ENCODE data around the gene ANKRD49.

Gene ANKRD49

GRCh38 chr11:94511932-94512781 is 18.4 kb downstream of the ANKRD49 start, which contains the start of gene C11orf97:
TSS of gene C11orf97 (plus strand) at chr11:94512461. CDS start at chr11:94512529, 68 bp downstream.
- peak; percentile 63 for DNase-seq

- no peak for DNase-seq
Measured at GRCh38 chr11:94513091-94513490, 19.3 kb downstream of the ANKRD49 start.

GRCh38 chr11:94515398-94515797 is 21.6 kb downstream of the ANKRD49 start:
- DNase-seq = no peak

GRCh38 chr11:94516725-94517124 is 22.9 kb downstream of the ANKRD49 start:
- no peak for DNase-seq

- no peak for DNase-seq
Measured at GRCh38 chr11:94518300-94518699, 24.5 kb downstream of the ANKRD49 start.

- DNase-seq = peak; percentile 52
Measured at GRCh38 chr11:94519478-94520084, 25.8 kb downstream of the ANKRD49 start.

GRCh38 chr11:94521684-94522083 is 27.9 kb downstream of the ANKRD49 start:
- DNase-seq = no peak

- DNase-seq = no peak
Measured at GRCh38 chr11:94524341-94524740, 30.6 kb downstream of the ANKRD49 start.

GRCh38 chr11:94525546-94526324 is 32.0 kb downstream of the ANKRD49 start:
- no peak for DNase-seq

- no peak for DNase-seq
Measured at GRCh38 chr11:94526645-94527438, 33.1 kb downstream of the ANKRD49 start.

- DNase-seq = no peak
Measured at GRCh38 chr11:94528551-94528950, 34.8 kb downstream of the ANKRD49 start.

- DNase-seq = no peak
Measured at GRCh38 chr11:94532211-94532610, 38.4 kb downstream of the ANKRD49 start.

GRCh38 chr11:94533206-94533605 is 39.4 kb downstream of the ANKRD49 start:
- DNase-seq = no peak

- DNase-seq = no peak
Measured at GRCh38 chr11:94533696-94534630, 40.2 kb downstream of the ANKRD49 start.

- DNase-seq = no peak
Measured at GRCh38 chr11:94536386-94536785, 42.6 kb downstream of the ANKRD49 start.

GRCh38 chr11:94537031-94537600 is 43.3 kb downstream of the ANKRD49 start:
- DNase-seq = no peak

GRCh38 chr11:94539420-94539819 is 45.6 kb downstream of the ANKRD49 start:
- no peak for DNase-seq

- DNase-seq = peak; percentile 67
Measured at GRCh38 chr11:94543695-94544645, 50.2 kb downstream of the ANKRD49 start, which contains the start of gene FUT4. TSS of gene FUT4 (plus strand) at chr11:94543921. CDS start at chr11:94544134, 213 bp downstream.

GRCh38 chr11:94544646-94545263 is 51.0 kb downstream of the ANKRD49 start:
- no peak for DNase-seq
